ENCODE results near the gene RRBP1.

The RRBP1 gene

GRCh38 chr20:17569616-17570346 lies 112.3 kb downstream of the RRBP1 start, which contains the start of gene DSTN:
Gene DSTN (plus strand): TSS chr20:17570075. CDS start chr20:17570209, 134 bp downstream.
- ATAC-seq (ENCODE audit: low read depth) (peak; percentile 88), DNase-seq (ENCODE audit: low spot score in 2 of 2) (peak; percentile 85 to 89)
- Mint-ChIP-seq H3K27ac (peak within 1 kb of the TSS; percentile 97), H3K9me3 (no peaks in the 10 kb centered on the region), H3K4me1 (peaks cover 12% of the 10 kb centered on the region), H3K4me3 (peak within 1 kb of the TSS; percentile 99), H3K27me3 (peaks cover 3% of the 10 kb centered on the region), H3K36me3 (no peaks in the 10 kb centered on the region)

- Mint-ChIP-seq H3K27ac (peak overlapping the region; percentile 97), H3K4me3 (peak overlapping the region; percentile 99), H3K9me3 (no peaks in the 10 kb centered on the region), H3K36me3 (no peaks in the 10 kb centered on the region), H3K27me3 (peaks cover 3% of the 10 kb centered on the region), H3K4me1 (peaks cover 12% of the 10 kb centered on the region)
- ATAC-seq (ENCODE audit: low read depth) (no peak), DNase-seq (ENCODE audit: low spot score in 2 of 2) (peak in 1 of 2 donors; percentile 16)
Measured at GRCh38 chr20:17568972-17569521, 113.0 kb downstream of the RRBP1 start.

- Mint-ChIP-seq H3K27me3 (peaks cover 3% of the 10 kb centered on the region), H3K9me3 (no peaks in the 10 kb centered on the region), H3K36me3 (no peaks in the 10 kb centered on the region), H3K4me3 (peak overlapping the region; percentile 4), H3K27ac (no peak overlapping the region), H3K4me1 (peaks cover 12% of the 10 kb centered on the region)
- ATAC-seq (ENCODE audit: low read depth) (no peak), DNase-seq (ENCODE audit: low spot score in 2 of 2) (no peak)
Measured at GRCh38 chr20:17568045-17568788, 113.8 kb downstream of the RRBP1 start.

GRCh38 chr20:17566345-17566744 lies 115.7 kb downstream of the RRBP1 start:
- no peak overlapping the region for H3K4me3 Mint-ChIP-seq
- H3K9me3 Mint-ChIP-seq = no peaks in the 10 kb centered on the region
- H3K36me3 Mint-ChIP-seq = no peaks in the 10 kb centered on the region
- H3K27me3 Mint-ChIP-seq = peaks cover 3% of the 10 kb centered on the region
- H3K27ac Mint-ChIP-seq = no peak overlapping the region
- no peak for ATAC-seq (ENCODE audit: low read depth)
- H3K4me1 Mint-ChIP-seq = peaks cover 12% of the 10 kb centered on the region
- DNase-seq (ENCODE audit: low spot score in 2 of 2) = no peak

- ATAC-seq (ENCODE audit: low read depth) (no peak), DNase-seq (ENCODE audit: low spot score in 2 of 2) (no peak)
- no peak overlapping the region for H3K4me3 Mint-ChIP-seq
- no peaks in the 10 kb centered on the region for H3K36me3 Mint-ChIP-seq
- peaks cover 6% of the 10 kb centered on the region for H3K4me1 Mint-ChIP-seq
- H3K27ac Mint-ChIP-seq = no peak overlapping the region
- H3K9me3 Mint-ChIP-seq = no peaks in the 10 kb centered on the region
- peaks cover 6% of the 10 kb centered on the region for H3K27me3 Mint-ChIP-seq
Measured at GRCh38 chr20:17565169-17565845, 116.7 kb downstream of the RRBP1 start.
